HEK293 (cell line): ENCODE results near the gene LIPE.

Experiments
- ELK4 ChIP-seq: IDR thresholded peaks from 2 replicates; pipeline ENCODE4 v1.6.1; 2011; ENCODE audit warnings: mild to moderate bottlenecking, low read depth, low read length, borderline replicate concordance
- PRDM10 ChIP-seq: fragments of 450-650 bp; formaldehyde crosslinking; IDR thresholded peaks from 2 replicates; pipeline ENCODE4 v1.5.1; 2016; ENCODE audit warnings: missing biosample characterization, missing genetic modification characterization
- PRDM6 ChIP-seq: fragments of 450-650 bp; formaldehyde crosslinking; IDR thresholded peaks from 2 replicates; pipeline ENCODE4 v1.5.1; 2017; ENCODE audit warnings: missing biosample characterization, missing genetic modification characterization
- SCRT1 ChIP-seq: fragments of 450-650 bp; formaldehyde crosslinking; IDR thresholded peaks from 2 replicates; pipeline ENCODE4 v1.5.1; 2016; ENCODE audit warnings: missing biosample characterization, missing genetic modification characterization, borderline replicate concordance
- SP3 ChIP-seq: fragments of 450-650 bp; formaldehyde crosslinking; IDR thresholded peaks from 2 replicates; pipeline ENCODE4 v1.5.1; 2016; ENCODE audit warnings: missing biosample characterization, missing genetic modification characterization
- TCF7L2 ChIP-seq: IDR thresholded peaks from 2 replicates; pipeline ENCODE4 v1.6.1; 2011; ENCODE audit warnings: low read depth, mild to moderate bottlenecking, inconsistent platforms, low read length, moderate library complexity, borderline replicate concordance
- WT1 ChIP-seq: fragments of 450-650 bp; formaldehyde crosslinking; IDR thresholded peaks from 2 replicates; pipeline ENCODE4 v1.5.1; 2016; ENCODE audit warnings: missing biosample characterization, missing genetic modification characterization
- ZNF121 ChIP-seq: fragments of 450-650 bp; formaldehyde crosslinking; IDR thresholded peaks from 2 replicates; pipeline ENCODE4 v1.5.1; 2016; ENCODE audit warnings: missing biosample characterization, missing genetic modification characterization
- ZNF169 ChIP-seq: fragments of 450-650 bp; formaldehyde crosslinking; IDR thresholded peaks from 2 replicates; pipeline ENCODE4 v1.5.1; 2016; ENCODE audit warnings: missing biosample characterization, missing genetic modification characterization
- ZNF175 ChIP-seq: fragments of 450-650 bp; formaldehyde crosslinking; IDR thresholded peaks from 2 replicates; pipeline ENCODE4 v1.5.1; 2016; ENCODE audit warnings: missing biosample characterization, missing genetic modification characterization
- ZNF2 ChIP-seq: fragments of 450-650 bp; formaldehyde crosslinking; IDR thresholded peaks from 2 replicates; pipeline ENCODE4 v1.5.1; 2016; ENCODE audit warnings: missing biosample characterization, missing genetic modification characterization
- ZNF202 ChIP-seq: fragments of 450-650 bp; formaldehyde crosslinking; IDR thresholded peaks from 2 replicates; pipeline ENCODE4 v1.5.1; 2016; ENCODE audit warnings: missing biosample characterization, missing genetic modification characterization, borderline replicate concordance
- ZNF211 ChIP-seq: fragments of 450-650 bp; formaldehyde crosslinking; IDR thresholded peaks from 2 replicates; pipeline ENCODE4 v1.5.1; 2016; ENCODE audit warnings: low read depth, missing biosample characterization, missing genetic modification characterization
- ZNF266 ChIP-seq: fragments of 450-650 bp; formaldehyde crosslinking; IDR thresholded peaks from 2 replicates; pipeline ENCODE4 v1.5.1; 2016; ENCODE audit warnings: missing biosample characterization, missing genetic modification characterization, low read depth
- ZNF37A ChIP-seq: fragments of 450-650 bp; IDR thresholded peaks from 2 replicates; pipeline ENCODE4 v1.5.1; 2018; ENCODE audit warnings: missing biosample characterization, missing genetic modification characterization
- ZNF433 ChIP-seq: fragments of 450-650 bp; formaldehyde crosslinking; IDR thresholded peaks from 2 replicates; pipeline ENCODE4 v1.5.1; 2016; ENCODE audit warnings: missing biosample characterization, missing genetic modification characterization, low read depth
- ZNF501 ChIP-seq: fragments of 450-650 bp; formaldehyde crosslinking; IDR thresholded peaks from 2 replicates; pipeline ENCODE4 v1.5.1; 2016; ENCODE audit warnings: missing biosample characterization, missing genetic modification characterization
- ZNF549 ChIP-seq: fragments of 450-650 bp; IDR thresholded peaks from 2 replicates; pipeline ENCODE4 v1.5.1; 2018; ENCODE audit warnings: missing biosample characterization, missing genetic modification characterization, mild to moderate bottlenecking, inconsistent platforms, moderate library complexity
- ZNF600 ChIP-seq: fragments of 450-650 bp; formaldehyde crosslinking; IDR thresholded peaks from 2 replicates; pipeline ENCODE4 v1.5.1; 2016; ENCODE audit warnings: missing biosample characterization, missing genetic modification characterization
- ZNF701 ChIP-seq: fragments of 450-650 bp; formaldehyde crosslinking; IDR thresholded peaks from 2 replicates; pipeline ENCODE4 v1.5.1; 2016; ENCODE audit warnings: missing biosample characterization, missing genetic modification characterization
- ZNF76 ChIP-seq: fragments of 450-650 bp; formaldehyde crosslinking; IDR thresholded peaks from 2 replicates; pipeline ENCODE4; 2016; ENCODE audit warnings: low read depth, missing biosample characterization, missing genetic modification characterization, borderline replicate concordance
- ZNF785 ChIP-seq: fragments of 450-650 bp; formaldehyde crosslinking; IDR thresholded peaks from 2 replicates; pipeline ENCODE4 v1.5.1; 2016; ENCODE audit warnings: missing biosample characterization, missing genetic modification characterization
- TF ChIP-seq, protein P1 (sequence below): sonication (generic); formaldehyde crosslinking; IDR thresholded peaks from 2 replicates; pipeline ENCODE4 v1.8.1; 2022; ENCODE audit warnings: mild to moderate bottlenecking, moderate library complexity, missing genetic modification reagents
- TF ChIP-seq, protein P2 (sequence below): fragments of 450-650 bp; formaldehyde crosslinking; IDR thresholded peaks from 2 replicates; pipeline ENCODE4 v1.5.1; 2016; ENCODE audit warnings: missing biosample characterization, missing genetic modification characterization
- TF ChIP-seq, protein P3 (sequence below): fragments of 450-650 bp; formaldehyde crosslinking; IDR thresholded peaks from 2 replicates; pipeline ENCODE4 v1.5.1; 2016; ENCODE audit warnings: missing biosample characterization, missing genetic modification characterization

The LIPE gene

DNA sequence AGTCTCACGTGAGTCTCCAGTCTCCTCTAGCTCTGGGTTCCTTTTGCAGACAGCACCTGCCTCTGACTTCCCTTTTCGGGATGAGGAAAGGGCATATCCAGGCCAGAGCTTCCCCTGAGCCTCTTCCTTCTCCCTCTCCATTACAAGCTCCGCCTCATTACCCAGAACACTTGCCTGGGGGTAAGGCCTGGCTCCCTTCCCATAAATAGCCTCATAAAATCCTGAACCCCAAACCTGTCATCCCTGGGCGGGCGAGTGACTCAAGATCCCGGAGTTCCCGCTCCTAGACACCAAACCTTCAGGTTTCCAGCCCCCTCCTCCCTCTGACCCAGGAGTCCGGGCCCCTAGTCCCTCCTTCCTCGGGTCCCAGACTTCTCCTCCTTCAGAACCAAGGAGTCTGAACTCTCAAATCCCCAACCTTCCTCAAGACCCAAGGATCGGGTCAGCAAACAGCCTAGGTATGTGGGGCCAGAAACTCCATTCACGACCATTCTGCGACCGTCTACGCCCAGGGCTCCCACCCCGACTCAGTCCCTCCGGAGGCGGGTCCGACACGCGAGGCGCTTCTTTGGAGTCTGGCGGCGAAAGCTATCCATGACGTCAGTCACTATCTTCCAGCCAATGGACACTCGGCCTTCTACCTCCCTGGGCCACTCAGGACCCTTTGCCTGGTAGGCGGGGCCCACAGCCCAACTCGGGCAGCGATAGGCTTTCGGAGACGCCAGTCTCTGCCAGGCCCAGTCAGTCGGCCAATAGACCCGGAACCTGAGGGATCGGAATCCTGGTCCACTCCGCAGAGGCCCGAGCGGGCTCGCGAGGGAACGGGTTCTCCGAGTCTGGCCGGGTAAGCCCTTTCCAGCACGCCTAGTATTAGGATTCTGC, 30.6 kb downstream of the LIPE start (continued):
- TF ChIP-seq ZNF169 (tag by site-specific recombination) (no peak), ZNF37A (no peak), ZNF501 (tag by site-specific recombination) (no peak; the same call in 1 of the 2 replicates), ZNF211 (no peak), ZNF785 (tag by site-specific recombination) (no peak), ZNF202 (tag by site-specific recombination) (no peak), PRDM10 (tag by site-specific recombination) (peak; percentile 15), WT1 (peak; percentile 53), ZNF600 (tag by site-specific recombination) (peak; percentile 77), ZNF175 (tag by site-specific recombination) (no peak), TCF7L2 (no peak), ZNF76 (tag by site-specific recombination) (peak; percentile 91), ZNF266 (tag by site-specific recombination) (no peak), ZNF549 (no peak), SCRT1 (no peak), ZNF701 (tag by site-specific recombination) (no peak), SP3 (tag by site-specific recombination) (peak; percentile 91), ZNF2 (peak; percentile 60; the same call in 1 of the 2 replicates), PRDM6 (no peak), ZNF433 (tag by site-specific recombination) (no peak), ZNF121 (tag by site-specific recombination) (no peak), ELK4 (no peak)
- TF ChIP-seq, protein P1, sequence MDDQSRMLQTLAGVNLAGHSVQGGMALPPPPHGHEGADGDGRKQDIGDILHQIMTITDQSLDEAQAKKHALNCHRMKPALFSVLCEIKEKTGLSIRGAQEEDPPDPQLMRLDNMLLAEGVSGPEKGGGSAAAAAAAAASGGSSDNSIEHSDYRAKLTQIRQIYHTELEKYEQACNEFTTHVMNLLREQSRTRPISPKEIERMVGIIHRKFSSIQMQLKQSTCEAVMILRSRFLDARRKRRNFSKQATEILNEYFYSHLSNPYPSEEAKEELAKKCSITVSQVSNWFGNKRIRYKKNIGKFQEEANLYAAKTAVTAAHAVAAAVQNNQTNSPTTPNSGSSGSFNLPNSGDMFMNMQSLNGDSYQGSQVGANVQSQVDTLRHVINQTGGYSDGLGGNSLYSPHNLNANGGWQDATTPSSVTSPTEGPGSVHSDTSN (CRISPR knock-in tag): peak; percentile 97
- TF ChIP-seq, protein P2, sequence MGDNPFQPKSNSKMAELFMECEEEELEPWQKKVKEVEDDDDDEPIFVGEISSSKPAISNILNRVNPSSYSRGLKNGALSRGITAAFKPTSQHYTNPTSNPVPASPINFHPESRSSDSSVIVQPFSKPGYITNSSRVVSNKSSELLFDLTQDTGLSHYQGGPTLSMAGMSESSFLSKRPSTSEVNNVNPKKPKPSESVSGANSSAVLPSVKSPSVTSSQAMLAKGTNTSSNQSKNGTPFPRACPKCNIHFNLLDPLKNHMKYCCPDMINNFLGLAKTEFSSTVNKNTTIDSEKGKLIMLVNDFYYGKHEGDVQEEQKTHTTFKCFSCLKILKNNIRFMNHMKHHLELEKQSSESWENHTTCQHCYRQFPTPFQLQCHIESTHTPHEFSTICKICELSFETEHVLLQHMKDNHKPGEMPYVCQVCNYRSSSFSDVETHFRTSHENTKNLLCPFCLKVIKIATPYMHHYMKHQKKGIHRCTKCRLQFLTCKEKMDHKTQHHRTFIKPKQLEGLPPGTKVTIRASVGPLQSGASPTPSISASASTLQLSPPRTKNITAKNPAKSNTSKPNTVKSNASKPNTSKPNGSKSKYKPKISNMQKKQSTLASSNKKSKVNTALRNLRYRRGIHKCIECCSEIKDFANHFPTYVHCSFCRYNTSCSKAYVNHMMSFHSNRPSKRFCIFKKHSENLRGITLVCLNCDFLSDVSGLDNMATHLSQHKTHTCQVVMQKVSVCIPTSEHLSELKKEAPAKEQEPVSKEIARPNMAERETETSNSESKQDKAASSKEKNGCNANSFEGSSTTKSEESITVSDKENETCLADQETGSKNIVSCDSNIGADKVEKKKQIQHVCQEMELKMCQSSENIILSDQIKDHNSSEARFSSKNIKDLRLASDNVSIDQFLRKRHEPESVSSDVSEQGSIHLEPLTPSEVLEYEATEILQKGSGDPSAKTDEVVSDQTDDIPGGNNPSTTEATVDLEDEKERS (tag by site-specific recombination): no peak
- TF ChIP-seq, protein P3, sequence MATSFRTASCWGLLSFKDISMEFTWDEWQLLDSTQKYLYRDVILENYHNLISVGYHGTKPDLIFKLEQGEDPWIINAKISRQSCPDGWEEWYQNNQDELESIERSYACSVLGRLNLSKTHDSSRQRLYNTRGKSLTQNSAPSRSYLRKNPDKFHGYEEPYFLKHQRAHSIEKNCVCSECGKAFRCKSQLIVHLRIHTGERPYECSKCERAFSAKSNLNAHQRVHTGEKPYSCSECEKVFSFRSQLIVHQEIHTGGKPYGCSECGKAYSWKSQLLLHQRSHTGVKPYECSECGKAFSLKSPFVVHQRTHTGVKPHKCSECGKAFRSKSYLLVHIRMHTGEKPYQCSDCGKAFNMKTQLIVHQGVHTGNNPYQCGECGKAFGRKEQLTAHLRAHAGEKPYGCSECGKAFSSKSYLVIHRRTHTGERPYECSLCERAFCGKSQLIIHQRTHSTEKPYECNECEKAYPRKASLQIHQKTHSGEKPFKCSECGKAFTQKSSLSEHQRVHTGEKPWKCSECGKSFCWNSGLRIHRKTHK: no peak
